OCI-LY7 (cell line): ENCODE data around the gene CERS6. TPM values are rescaled to one million over a fixed set of nuclear protein-coding genes. Genes with fewer than 3 reads are reported as not detected.

Experiments
- BruUV-seq: library from RNA; stranded (reverse); fragments of 400-500 nt; replicated peaks from 2 replicates; lab custom pipeline; 2021; lab: Mats Ljungman, UMichigan
- CTCF ChIA-PET: fragments of 300-600 bp; sonication (Branson Sonifier 250); formaldehyde crosslinking; loops from one replicate; lab custom pipeline; 2022; ENCODE audit warnings: antibody characterized with exemption; ENCODE audit not compliant: unreplicated experiment; lab: Charles Lee
- POLR2A ChIA-PET: fragments of 300-600 bp; sonication (Branson Sonifier 250); formaldehyde crosslinking; loops from one replicate; lab custom pipeline; 2022; ENCODE audit warnings: antibody characterized with exemption; lab: Charles Lee
- DNase-seq: peaks from one replicate; pipeline ENCODE4 v3.0.0-alpha.2; 2015; ENCODE audit warnings: low spot score
- H2AFZ ChIP-seq: fragments of 200-600 bp; sonication (generic), shearing (Covaris generic); 2 replicates; pipeline ENCODE4 v1.6.1; 2014; ENCODE audit warnings: mild to moderate bottlenecking, antibody characterized with exemption, low read length, moderate library complexity
- H3K27ac ChIP-seq: fragments of 200-600 bp; sonication (generic); 2 replicates; pipeline ENCODE4 v1.5.1; 2014; ENCODE audit warnings: mixed run types, low read depth, mild to moderate bottlenecking, moderate library complexity, low read length, inconsistent platforms; ENCODE audit not compliant: poor library complexity, severe bottlenecking
- H3K36me3 ChIP-seq: fragments of 200-600 bp; sonication (generic); 2 replicates; pipeline ENCODE4 v1.6.1; 2014; ENCODE audit warnings: mild to moderate bottlenecking, antibody characterized with exemption, low read length, moderate library complexity, mixed read lengths; ENCODE audit not compliant: insufficient read depth
- H3K4me1 ChIP-seq: fragments of 200-600 bp; sonication (generic); 2 replicates; pipeline ENCODE4 v1.5.1; 2014; ENCODE audit warnings: mild to moderate bottlenecking, low read length; ENCODE audit not compliant: insufficient read depth, poor library complexity, severe bottlenecking
- H3K4me2 ChIP-seq: fragments of 200-600 bp; sonication (generic); 2 replicates; pipeline ENCODE4 v1.6.1; 2014; ENCODE audit warnings: mild to moderate bottlenecking, low read length
- H3K4me3 ChIP-seq: fragments of 200-600 bp; sonication (generic); 2 replicates; pipeline ENCODE4 v1.5.1; 2014; ENCODE audit warnings: mild to moderate bottlenecking, low read depth, low read length; ENCODE audit not compliant: poor library complexity, severe bottlenecking
- H3K79me2 ChIP-seq: fragments of 200-600 bp; sonication (generic); 2 replicates; pipeline ENCODE4 v1.6.1; 2016; ENCODE audit warnings: low read depth, mild to moderate bottlenecking, low read length, moderate library complexity, mixed read lengths; ENCODE audit not compliant: insufficient read depth
- H3K9me2 ChIP-seq: fragments of 200-600 bp; sonication (generic); 2 replicates; pipeline ENCODE4 v1.6.1; 2016; ENCODE audit warnings: mild to moderate bottlenecking, low read length, mixed read lengths; ENCODE audit not compliant: insufficient read depth
- H3K9me3 ChIP-seq: fragments of 200-600 bp; sonication (generic); 2 replicates; pipeline ENCODE4 v1.6.1; 2014; ENCODE audit warnings: mild to moderate bottlenecking, mixed run types, low read length, mixed read lengths
- H4K20me1 ChIP-seq: fragments of 200-600 bp; sonication (generic); 2 replicates; pipeline ENCODE4 v1.6.1; 2014; ENCODE audit warnings: mild to moderate bottlenecking, antibody characterized with exemption, low read length, moderate library complexity, mixed read lengths; ENCODE audit not compliant: insufficient read depth
- EZH2phosphoT487 ChIP-seq: fragments of 200-600 bp; sonication (generic); IDR thresholded peaks from 2 replicates; pipeline ENCODE4 v1.6.1; 2018; ENCODE audit warnings: low read depth, borderline replicate concordance, mild to moderate bottlenecking, mixed run types, antibody characterized with exemption, low read length, moderate library complexity, mixed read lengths
- intact Hi-C: fragments of 100-400 bp; cut with micrococcal nuclease; formaldehyde crosslinking; loops from one replicate; pipeline ENCODE4 v1.10.0; 2022; ENCODE audit not compliant: unreplicated experiment
- total RNA-seq, 2 experiments: library from RNA; depleted of rRNA in 1 of 2; stranded (reverse); fragments of >200 nt in 1 of 2; shearing (Covaris generic) in 1 of 2; gene quantifications; 2 replicates each; pipeline ENCODE4 v1.2.3, GENCODE V29; 2014 to 2022
- TF ChIP-seq, protein P1 (sequence below): fragments of 200-600 bp; sonication (generic); conservative IDR thresholded peaks from 2 replicates; pipeline ENCODE4 v1.5.1; 2014; ENCODE audit warnings: mild to moderate bottlenecking, antibody characterized with exemption, low read length, moderate library complexity, mixed read lengths

CERS6 gene
- total RNA-seq, 2 experiments from 2014 or later, result 0.04 TPM; not detected in 1

DNA sequence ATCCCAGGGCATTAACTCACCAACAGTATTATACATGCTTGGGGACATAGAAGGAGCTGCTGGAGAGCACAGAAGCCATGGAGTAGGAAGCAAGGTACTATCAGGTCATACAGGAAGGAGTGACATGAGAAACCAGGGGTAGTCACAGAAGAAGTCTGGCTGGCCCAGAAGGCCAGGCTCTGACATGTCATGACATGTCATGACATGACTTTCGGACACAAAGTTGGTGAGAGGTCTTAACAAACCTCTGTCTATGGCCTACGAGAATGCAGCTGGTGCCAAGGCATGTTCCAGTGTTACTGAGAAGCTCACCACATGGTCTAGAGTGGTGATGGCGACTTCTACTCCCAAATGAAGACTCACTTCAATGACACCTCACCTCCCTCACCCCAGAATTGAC is 3.3 kb upstream of the CERS6 start:
- Histone ChIP-seq H3K27ac (no peak overlapping the region), H3K9me3 (no peaks in the 10 kb centered on the region), H3K79me2 (no peaks in the 10 kb centered on the region), H3K36me3 (no peaks in the 10 kb centered on the region), H4K20me1 (no peaks in the 10 kb centered on the region), H2AFZ (no peak overlapping the region), H3K4me1 (no peaks in the 10 kb centered on the region), H3K4me2 (no peak overlapping the region), H3K9me2 (no peaks in the 10 kb centered on the region), H3K4me3 (no peak overlapping the region)
- TF ChIP-seq EZH2phosphoT487, result no peak
- TF ChIP-seq, protein P1, sequence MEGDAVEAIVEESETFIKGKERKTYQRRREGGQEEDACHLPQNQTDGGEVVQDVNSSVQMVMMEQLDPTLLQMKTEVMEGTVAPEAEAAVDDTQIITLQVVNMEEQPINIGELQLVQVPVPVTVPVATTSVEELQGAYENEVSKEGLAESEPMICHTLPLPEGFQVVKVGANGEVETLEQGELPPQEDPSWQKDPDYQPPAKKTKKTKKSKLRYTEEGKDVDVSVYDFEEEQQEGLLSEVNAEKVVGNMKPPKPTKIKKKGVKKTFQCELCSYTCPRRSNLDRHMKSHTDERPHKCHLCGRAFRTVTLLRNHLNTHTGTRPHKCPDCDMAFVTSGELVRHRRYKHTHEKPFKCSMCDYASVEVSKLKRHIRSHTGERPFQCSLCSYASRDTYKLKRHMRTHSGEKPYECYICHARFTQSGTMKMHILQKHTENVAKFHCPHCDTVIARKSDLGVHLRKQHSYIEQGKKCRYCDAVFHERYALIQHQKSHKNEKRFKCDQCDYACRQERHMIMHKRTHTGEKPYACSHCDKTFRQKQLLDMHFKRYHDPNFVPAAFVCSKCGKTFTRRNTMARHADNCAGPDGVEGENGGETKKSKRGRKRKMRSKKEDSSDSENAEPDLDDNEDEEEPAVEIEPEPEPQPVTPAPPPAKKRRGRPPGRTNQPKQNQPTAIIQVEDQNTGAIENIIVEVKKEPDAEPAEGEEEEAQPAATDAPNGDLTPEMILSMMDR, result no peak
- ChIA-PET CTCF (no interaction called here), POLR2A (no interaction called here)
- DNase-seq, result no peak
- intact Hi-C loops, result no loop called here
- no TSS peak for BruUV-seq

DNA sequence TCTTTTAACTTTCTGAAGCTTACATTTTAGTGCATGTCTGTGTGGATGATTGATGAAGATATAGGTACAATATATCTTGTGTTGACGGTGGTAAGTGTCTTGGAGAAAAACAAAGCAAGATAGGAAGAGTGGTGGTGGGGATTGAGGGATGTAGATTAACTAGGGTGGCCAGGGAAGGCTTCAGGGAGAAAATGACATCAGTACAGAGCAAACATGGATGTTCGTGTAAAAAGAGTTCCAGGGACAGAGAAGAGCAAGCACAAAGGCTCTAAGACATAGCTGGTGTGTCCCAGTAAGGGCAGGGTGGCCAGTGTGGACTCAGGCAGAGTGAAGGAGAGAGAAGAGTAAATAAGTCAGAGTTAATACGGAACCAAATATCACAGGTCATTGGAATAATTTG is 2.7 kb upstream of the CERS6 start:
- Histone ChIP-seq H3K4me1 (no peaks in the 10 kb centered on the region), H3K79me2 (no peaks in the 10 kb centered on the region), H3K36me3 (no peaks in the 10 kb centered on the region), H3K4me3 (no peak overlapping the region), H4K20me1 (no peaks in the 10 kb centered on the region), H3K9me3 (no peaks in the 10 kb centered on the region), H3K27ac (no peak overlapping the region), H3K9me2 (no peaks in the 10 kb centered on the region), H2AFZ (no peak overlapping the region), H3K4me2 (no peak overlapping the region)
- no peak for TF ChIP-seq EZH2phosphoT487
- TF ChIP-seq, protein P1, result no peak
- BruUV-seq, result no TSS peak
- intact Hi-C loops, result no loop called here
- CTCF ChIA-PET, result no interaction called here
- no peak for DNase-seq
- POLR2A ChIA-PET, result no interaction called here

DNA sequence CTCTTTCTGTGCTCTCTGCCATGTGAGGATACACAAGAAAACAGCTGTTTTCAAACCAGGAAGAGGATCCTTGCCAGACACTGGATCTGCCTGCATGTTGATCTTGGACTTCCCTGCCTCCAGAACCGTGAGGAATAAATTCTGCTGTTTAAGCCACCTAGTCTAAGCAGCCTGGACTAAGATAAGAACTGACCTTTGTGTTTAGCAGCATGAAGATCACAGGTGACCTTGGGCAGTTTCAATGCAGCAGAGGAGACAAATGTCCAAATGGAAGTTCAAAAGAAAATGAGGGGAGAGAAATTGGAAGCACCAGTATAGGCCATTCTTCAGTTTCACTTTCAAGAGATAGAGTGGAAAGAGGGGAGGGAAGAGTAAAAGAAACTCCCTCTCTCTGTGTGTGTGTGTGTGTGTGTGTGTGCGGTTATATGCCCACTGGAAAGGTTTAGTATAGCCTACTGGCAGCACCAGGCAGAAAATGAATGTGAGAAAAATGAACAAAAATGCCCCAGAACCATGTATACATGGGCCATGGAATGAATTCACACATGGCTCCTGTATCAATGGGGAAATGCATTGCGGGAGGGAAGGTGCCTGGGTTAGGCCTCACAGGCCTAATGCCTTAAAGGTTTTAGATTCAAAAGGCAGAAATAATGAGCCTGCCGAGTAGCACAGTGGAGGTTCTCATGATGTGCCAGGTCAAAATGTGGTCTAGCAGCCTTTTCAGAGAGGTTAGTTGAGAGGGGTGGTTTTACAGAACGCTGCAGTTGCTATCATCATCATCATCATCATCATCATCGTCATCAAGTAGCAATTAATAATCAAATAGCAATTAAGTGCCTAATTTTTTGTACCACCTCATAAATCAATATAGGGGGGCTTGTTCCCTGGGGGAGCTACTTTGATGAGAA is 1.1 kb upstream of the CERS6 start:
- CTCF ChIA-PET, result no interaction called here
- no TSS peak for BruUV-seq

More for the DNA sequence above, 1.1 kb upstream of the CERS6 start:
- Histone ChIP-seq H3K27ac (no peak overlapping the region), H3K9me3 (no peaks in the 10 kb centered on the region), H3K4me2 (no peak overlapping the region), H3K79me2 (no peaks in the 10 kb centered on the region), H3K4me3 (no peak overlapping the region), H4K20me1 (no peaks in the 10 kb centered on the region), H3K9me2 (no peaks in the 10 kb centered on the region), H3K4me1 (no peaks in the 10 kb centered on the region), H2AFZ (no peak overlapping the region), H3K36me3 (no peaks in the 10 kb centered on the region)
- TF ChIP-seq, protein P1, result no peak
- TF ChIP-seq EZH2phosphoT487, result no peak
- POLR2A ChIA-PET, result no interaction called here
- no peak for DNase-seq
- intact Hi-C loops, result no loop called here
